ENCODE measurements around the gene CPNE7. TPM values are rescaled to one million over a fixed set of nuclear protein-coding genes. Genes with fewer than 3 reads are reported as not detected.

Gene CPNE7
- total RNA-seq, 2 donors from 2014 or later, result 1.5 to 2.1 TPM

GRCh38 chr16:89639385-89639784 is 63.8 kb downstream of the CPNE7 start:
- peaks cover 5% of the 10 kb centered on the region for H3K4me1 ChIP-seq (ENCODE audit: control insufficient read depth, insufficient read depth, low read length)
- H3K4me1 Mint-ChIP-seq, result peaks cover 8% of the 10 kb centered on the region

GRCh38 chr16:89641458-89642119 is 66.0 kb downstream of the CPNE7 start:
- Histone ChIP-seq H3K36me3 (ENCODE audit: control insufficient read depth, insufficient read depth, low read length) (peaks cover 21% of the 10 kb centered on the region), H3K9ac (ENCODE audit: extremely low read depth, low read length, poor library complexity, severe bottlenecking) (no peak overlapping the region), H3K4me3 (ENCODE audit: low read length) (no peak overlapping the region), H3K27me3 (ENCODE audit: control insufficient read depth, insufficient read depth, low read length, poor library complexity, severe bottlenecking) (no peaks in the 10 kb centered on the region), H3K4me1 (ENCODE audit: control insufficient read depth, insufficient read depth, low read length) (peaks cover 5% of the 10 kb centered on the region), H3K27ac (ENCODE audit: low read depth, low read length) (no peak overlapping the region), H3K9me3 (ENCODE audit: control insufficient read depth, low read length) (no peaks in the 10 kb centered on the region)
- Mint-ChIP-seq H3K4me1 (peaks cover 8% of the 10 kb centered on the region), H3K27ac (no peak overlapping the region), H3K9me3 (no peaks in the 10 kb centered on the region), H3K36me3 (ENCODE audit: low read depth) (peaks cover 15% of the 10 kb centered on the region), H3K4me3 (no peak overlapping the region), H3K27me3 (ENCODE audit: insufficient read depth) (peaks cover 4% of the 10 kb centered on the region)
- DNase-seq, result no peak
- no peak for TF ChIP-seq CTCF (conservative IDR thresholded peaks at IDR 0.05)
- WGBS, 2 experiments (ENCODE audit: insufficient coverage in 1 of 2, insufficient read length in 1 of 2), result 80 to 92% methylated on average over 7 to 13 of the region's 14 CpGs

More at GRCh38 chr16:89639385-89639784, 63.8 kb downstream of the CPNE7 start:
- H3K4me3 ChIP-seq (ENCODE audit: low read length), result no peak overlapping the region
- peaks cover 5% of the 10 kb centered on the region for H3K36me3 ChIP-seq (ENCODE audit: control insufficient read depth, insufficient read depth, low read length)
- H3K9me3 Mint-ChIP-seq, result no peaks in the 10 kb centered on the region
- no peaks in the 10 kb centered on the region for H3K36me3 Mint-ChIP-seq (ENCODE audit: low read depth)
- no peak overlapping the region for H3K27ac ChIP-seq (ENCODE audit: low read depth, low read length)
- H3K4me3 Mint-ChIP-seq, result no peak overlapping the region
- DNase-seq, result no peak
- peaks cover 10% of the 10 kb centered on the region for H3K27me3 Mint-ChIP-seq (ENCODE audit: insufficient read depth)
- WGBS, 2 experiments (ENCODE audit: insufficient coverage in 1 of 2, insufficient read length in 1 of 2), result 88 to 100% methylated on average over 4 to 6 of the region's 6 CpGs
- H3K9ac ChIP-seq (ENCODE audit: extremely low read depth, low read length, poor library complexity, severe bottlenecking), result no peak overlapping the region
- no peak overlapping the region for H3K27ac Mint-ChIP-seq
- H3K27me3 ChIP-seq (ENCODE audit: control insufficient read depth, insufficient read depth, low read length, poor library complexity, severe bottlenecking), result peaks cover 14% of the 10 kb centered on the region
- H3K9me3 ChIP-seq (ENCODE audit: control insufficient read depth, low read length), result no peaks in the 10 kb centered on the region
- TF ChIP-seq CTCF (conservative IDR thresholded peaks at IDR 0.05), result no peak

GRCh38 chr16:89642574-89642973 is 67.0 kb downstream of the CPNE7 start:
- Mint-ChIP-seq H3K27ac (peak overlapping the region; percentile 19), H3K4me3 (no peak overlapping the region), H3K36me3 (ENCODE audit: low read depth) (peaks cover 19% of the 10 kb centered on the region), H3K27me3 (ENCODE audit: insufficient read depth) (peaks cover 4% of the 10 kb centered on the region), H3K4me1 (peaks cover 8% of the 10 kb centered on the region), H3K9me3 (no peaks in the 10 kb centered on the region)
- no peak for DNase-seq
- peaks cover 5% of the 10 kb centered on the region for H3K4me1 ChIP-seq (ENCODE audit: control insufficient read depth, insufficient read depth, low read length)
- peaks cover 25% of the 10 kb centered on the region for H3K36me3 ChIP-seq (ENCODE audit: control insufficient read depth, insufficient read depth, low read length)
- H3K9me3 ChIP-seq (ENCODE audit: control insufficient read depth, low read length), result no peaks in the 10 kb centered on the region
- 88 to 93% methylated on average over 11 to 13 of the region's 13 CpGs for WGBS, 2 experiments (ENCODE audit: insufficient coverage in 1 of 2, insufficient read length in 1 of 2)
- no peak overlapping the region for H3K27ac ChIP-seq (ENCODE audit: low read depth, low read length)
- TF ChIP-seq CTCF (conservative IDR thresholded peaks at IDR 0.05), result no peak
- H3K4me3 ChIP-seq (ENCODE audit: low read length), result no peak overlapping the region
- H3K27me3 ChIP-seq (ENCODE audit: control insufficient read depth, insufficient read depth, low read length, poor library complexity, severe bottlenecking), result no peaks in the 10 kb centered on the region
- no peak overlapping the region for H3K9ac ChIP-seq (ENCODE audit: extremely low read depth, low read length, poor library complexity, severe bottlenecking)
